ENCODE data around the gene GCK.
"Not testable (repeated sequence)": the region's sequence is repeated elsewhere in the genome, so short reads cannot be mapped to it uniquely, and the experiment has no call there.

Gene GCK

GRCh38 chr7:44176486-44176885 is 12.8 kb downstream of the GCK start:
- no peak for DNase-seq

GRCh38 chr7:44175730-44176129 is 13.5 kb downstream of the GCK start:
- DNase-seq: no peak

GRCh38 chr7:44174694-44174948 is 14.6 kb downstream of the GCK start:
- DNase-seq: not testable (repeated sequence)

GRCh38 chr7:44173911-44174693 is 15.1 kb downstream of the GCK start:
- DNase-seq: no peak

GRCh38 chr7:44172803-44173424 is 16.3 kb downstream of the GCK start:
- no peak for DNase-seq

- no peak for DNase-seq
These were observed 16.9 kb downstream of the GCK start for GRCh38 chr7:44172352-44172751.

GRCh38 chr7:44171901-44172300 is 17.3 kb downstream of the GCK start:
- DNase-seq: not testable (repeated sequence)

- no peak for DNase-seq
These were observed 21.3 kb downstream of the GCK start for GRCh38 chr7:44167920-44168319.

- no peak for DNase-seq
These were observed 25.6 kb downstream of the GCK start for GRCh38 chr7:44163591-44163990.

GRCh38 chr7:44162785-44163395 is 26.3 kb downstream of the GCK start:
- no peak for DNase-seq

GRCh38 chr7:44162179-44162578 is 27.1 kb downstream of the GCK start:
- DNase-seq: no peak

- DNase-seq: no peak
These were observed 27.9 kb downstream of the GCK start for GRCh38 chr7:44161371-44161770.

- DNase-seq: no peak
These were observed 29.2 kb downstream of the GCK start for GRCh38 chr7:44159824-44160630.

- no peak for DNase-seq
These were observed 30.2 kb downstream of the GCK start for GRCh38 chr7:44158873-44159631.

GRCh38 chr7:44158096-44158872 is 31.0 kb downstream of the GCK start:
- DNase-seq: no peak

GRCh38 chr7:44157116-44158080 is 31.8 kb downstream of the GCK start:
- no peak for DNase-seq

GRCh38 chr7:44156453-44157010 is 32.7 kb downstream of the GCK start:
- DNase-seq: no peak

- no peak for DNase-seq
These were observed 33.8 kb downstream of the GCK start for GRCh38 chr7:44155191-44156185.

- no peak for DNase-seq
These were observed 34.5 kb downstream of the GCK start for GRCh38 chr7:44154703-44155102.

All from NCI-H2081 treated with DMSO at 0.1 percent for 48 hours (cell line).